HepG2 (cell line): ENCODE results near the gene TGM6. TPM values are rescaled to one million over a fixed set of nuclear protein-coding genes. Genes with fewer than 3 reads are reported as not detected.

Source experiments
- CENPT ChIP-seq: sonication (generic); formaldehyde crosslinking; IDR thresholded peaks from 2 replicates; pipeline ENCODE4 v1.8.0; 2022; ENCODE audit warnings: low read depth, mild to moderate bottlenecking, moderate library complexity, missing genetic modification reagents
- CHD2 ChIP-seq: IDR thresholded peaks from 2 replicates; pipeline ENCODE4 v1.6.1; 2011; ENCODE audit warnings: low read depth, low read length, improper control_type of control experiment
- FOXC1 ChIP-seq: sonication (generic); formaldehyde crosslinking; IDR thresholded peaks from 2 replicates; pipeline ENCODE4 v1.8.0; 2022; ENCODE audit warnings: mild to moderate bottlenecking, missing genetic modification reagents, borderline replicate concordance
- IRF1 ChIP-seq: sonication (generic); formaldehyde crosslinking; IDR thresholded peaks from 2 replicates; pipeline ENCODE4 v1.4.0; 2020; ENCODE audit warnings: low read depth, mild to moderate bottlenecking, missing genetic modification reagents
- IRF2 ChIP-seq: IDR thresholded peaks from 2 replicates; pipeline ENCODE4 v1.6.1; 2018; ENCODE audit warnings: missing genetic modification reagents, missing compliant biosample characterization
- KDM1A ChIP-seq: IDR thresholded peaks from 2 replicates; pipeline ENCODE4 v1.6.1; 2016; ENCODE audit warnings: missing compliant biosample characterization
- MTF2 ChIP-seq: sonication (generic); formaldehyde crosslinking; IDR thresholded peaks from 2 replicates; pipeline ENCODE4 v1.5.0; 2020; ENCODE audit warnings: missing genetic modification reagents, borderline replicate concordance
- SIX1 ChIP-seq: sonication (generic); formaldehyde crosslinking; IDR thresholded peaks from 2 replicates; pipeline ENCODE4 v1.4.0; 2020; ENCODE audit warnings: missing genetic modification reagents, borderline replicate concordance
- SMAD9 ChIP-seq: sonication (generic); formaldehyde crosslinking; IDR thresholded peaks from 2 replicates; pipeline ENCODE4 v1.5.1; 2020; ENCODE audit warnings: mild to moderate bottlenecking, missing genetic modification reagents
- SP2 ChIP-seq: sonication (generic); formaldehyde crosslinking; IDR thresholded peaks from 2 replicates; pipeline ENCODE4 v1.5.1; 2020; ENCODE audit warnings: mild to moderate bottlenecking, missing genetic modification reagents
- TCF7 ChIP-seq: sonication (generic); IDR thresholded peaks from 2 replicates; pipeline ENCODE4 v1.6.1; 2016; ENCODE audit warnings: antibody characterized with exemption, low read depth
- TOPORS ChIP-seq: sonication (generic); formaldehyde crosslinking; IDR thresholded peaks from 2 replicates; pipeline ENCODE4 v1.8.0; 2023; ENCODE audit warnings: mild to moderate bottlenecking, missing genetic modification reagents
- ZBTB4 ChIP-seq: sonication (generic); formaldehyde crosslinking; IDR thresholded peaks from 2 replicates; pipeline ENCODE4 v1.4.0; 2020; ENCODE audit warnings: missing genetic modification reagents, mild to moderate bottlenecking, borderline replicate concordance
- ZNF101 ChIP-seq: sonication (generic); formaldehyde crosslinking; IDR thresholded peaks from 2 replicates; pipeline ENCODE4 v1.4.0; 2020; ENCODE audit warnings: mild to moderate bottlenecking, low read depth, missing genetic modification reagents, borderline replicate concordance
- ZNF235 ChIP-seq: sonication (generic); formaldehyde crosslinking; IDR thresholded peaks from 2 replicates; pipeline ENCODE4 v1.8.1; 2023; ENCODE audit warnings: mild to moderate bottlenecking, missing genetic modification reagents, borderline replicate concordance
- ZNF335 ChIP-seq: sonication (generic); formaldehyde crosslinking; IDR thresholded peaks from 2 replicates; pipeline ENCODE4 v1.4.0; 2020; ENCODE audit warnings: missing genetic modification reagents
- ZNF414 ChIP-seq: sonication (generic); formaldehyde crosslinking; IDR thresholded peaks from 2 replicates; pipeline ENCODE4 v1.5.0; 2020; ENCODE audit warnings: missing genetic modification reagents
- ZNF619 ChIP-seq: sonication (generic); formaldehyde crosslinking; IDR thresholded peaks from 2 replicates; pipeline ENCODE4 v1.4.0; 2020; ENCODE audit warnings: mild to moderate bottlenecking, missing genetic modification reagents
- ZNF850 ChIP-seq: sonication (generic); formaldehyde crosslinking; conservative IDR thresholded peaks from 2 replicates; pipeline ENCODE4 v1.9.0; 2021; ENCODE audit warnings: mild to moderate bottlenecking, missing genetic modification reagents
- ZSCAN20 ChIP-seq: sonication (generic); formaldehyde crosslinking; IDR thresholded peaks from 2 replicates; pipeline ENCODE4 v1.4.0; 2020; ENCODE audit warnings: missing genetic modification reagents, mild to moderate bottlenecking, borderline replicate concordance
- ZUFSP ChIP-seq: sonication (generic); formaldehyde crosslinking; IDR thresholded peaks from 2 replicates; pipeline ENCODE4 v1.9.0; 2021; ENCODE audit warnings: missing genetic modification reagents, mild to moderate bottlenecking, borderline replicate concordance
- polyA plus RNA-seq, 8 experiments: library from polyadenylated mRNA; depleted of rRNA in 3 of 8; stranded (reverse) in 7 of 8; unstranded in 1 of 8; fragments of >200 nt; fragmentation: Illumina TruSeq in 4 of 8; extraction: Trizol in 4 of 8; gene quantifications; 2 replicates each; pipeline versions ENCODE4 v1.2.1 to v1.2.3, GENCODE V29; 2011 to 2016; ENCODE audit warnings: low read depth in 4 of 8, missing spikeins in 1 of 8, mixed read lengths in 1 of 8; ENCODE audit not compliant: insufficient read depth in 1 of 8
- total RNA-seq, 5 experiments: library from RNA; depleted of rRNA; stranded (reverse); fragments of >200 nt; fragmentation: Illumina TruSeq; extraction: Trizol; gene quantifications; 2 replicates each; pipeline ENCODE4 v1.2.3, GENCODE V29; 2016; ENCODE audit warnings: low read depth in 1 of 5

Gene TGM6
- total and polyA plus RNA-seq, 2 of the 13 experiments (the other 11 are each of a cell fraction or from before 2014, with no cell fraction given), result not detected

- TF ChIP-seq CHD2 (no peak), ZSCAN20 (CRISPR knock-in tag) (no peak), MTF2 (0 out of 2 replicates have a peak, but pooled peaks have one; percentile 19), SIX1 (peak; percentile 19; the same call in 1 of the 2 replicates), IRF2 (CRISPR knock-in tag) (peak; percentile 96), ZNF235 (no peak), TCF7 (no peak), SMAD9 (CRISPR knock-in tag) (no peak), ZNF335 (CRISPR knock-in tag) (peak; percentile 74), ZNF414 (CRISPR knock-in tag) (peak; percentile 82; the same call in 1 of the 2 replicates), SP2 (CRISPR knock-in tag) (no peak), ZUFSP (CRISPR knock-in tag) (no peak), ZNF850 (CRISPR knock-in tag) (no peak), ZNF619 (peak; percentile 20), ZBTB4 (CRISPR knock-in tag) (peak; percentile 99; the same call in 1 of the 2 replicates), TOPORS (CRISPR knock-in tag) (no peak), ZNF101 (CRISPR knock-in tag) (no peak), KDM1A (no peak), IRF1 (CRISPR knock-in tag) (no peak), CENPT (no peak), FOXC1 (CRISPR knock-in tag) (peak; percentile 75; the same call in 1 of the 2 replicates)
Measured at GRCh38 chr20:2475850-2476741, 95.4 kb downstream of the TGM6 start (continued).
